ENCODE measurements around the gene CLIC2.
"Not testable (repeated sequence)": the region's sequence is repeated elsewhere in the genome, so short reads cannot be mapped to it uniquely, and the experiment has no call there.

DNA sequence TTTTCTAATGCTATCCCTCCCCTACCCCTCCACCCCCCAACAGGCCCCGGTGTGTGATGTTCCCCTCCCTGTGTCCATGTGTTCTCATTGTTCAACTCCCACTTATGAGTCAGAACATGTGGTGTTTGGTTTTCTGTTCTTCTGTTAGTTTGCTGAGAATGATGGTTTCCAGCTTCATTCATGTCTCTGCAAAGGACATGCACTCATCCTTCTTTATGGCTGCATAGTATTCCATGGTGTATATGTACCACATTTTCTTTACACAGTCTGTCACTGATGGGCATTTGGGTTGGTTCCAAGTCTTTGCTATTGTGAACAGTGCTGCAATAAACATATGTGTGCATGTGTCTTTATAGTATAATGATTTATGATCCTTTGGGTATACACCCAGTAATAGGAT lies 66.4 kb downstream of the CLIC2 start:
- TF ChIP-seq, protein P1, sequence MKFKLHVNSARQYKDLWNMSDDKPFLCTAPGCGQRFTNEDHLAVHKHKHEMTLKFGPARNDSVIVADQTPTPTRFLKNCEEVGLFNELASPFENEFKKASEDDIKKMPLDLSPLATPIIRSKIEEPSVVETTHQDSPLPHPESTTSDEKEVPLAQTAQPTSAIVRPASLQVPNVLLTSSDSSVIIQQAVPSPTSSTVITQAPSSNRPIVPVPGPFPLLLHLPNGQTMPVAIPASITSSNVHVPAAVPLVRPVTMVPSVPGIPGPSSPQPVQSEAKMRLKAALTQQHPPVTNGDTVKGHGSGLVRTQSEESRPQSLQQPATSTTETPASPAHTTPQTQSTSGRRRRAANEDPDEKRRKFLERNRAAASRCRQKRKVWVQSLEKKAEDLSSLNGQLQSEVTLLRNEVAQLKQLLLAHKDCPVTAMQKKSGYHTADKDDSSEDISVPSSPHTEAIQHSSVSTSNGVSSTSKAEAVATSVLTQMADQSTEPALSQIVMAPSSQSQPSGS (IDR thresholded peaks at IDR 0.05; ENCODE audit: low read length), result not testable (repeated sequence)
- not testable (repeated sequence) for TF ChIP-seq CREM (IDR thresholded peaks at IDR 0.05; ENCODE audit: low read depth); POLR2AphosphoS5 (IDR thresholded peaks at IDR 0.05; ENCODE audit: low read length); EZH2 (IDR thresholded peaks at IDR 0.05; ENCODE audit: borderline replicate concordance, control insufficient read depth, low read depth, low read length)
- TF ChIP-seq, protein P2, sequence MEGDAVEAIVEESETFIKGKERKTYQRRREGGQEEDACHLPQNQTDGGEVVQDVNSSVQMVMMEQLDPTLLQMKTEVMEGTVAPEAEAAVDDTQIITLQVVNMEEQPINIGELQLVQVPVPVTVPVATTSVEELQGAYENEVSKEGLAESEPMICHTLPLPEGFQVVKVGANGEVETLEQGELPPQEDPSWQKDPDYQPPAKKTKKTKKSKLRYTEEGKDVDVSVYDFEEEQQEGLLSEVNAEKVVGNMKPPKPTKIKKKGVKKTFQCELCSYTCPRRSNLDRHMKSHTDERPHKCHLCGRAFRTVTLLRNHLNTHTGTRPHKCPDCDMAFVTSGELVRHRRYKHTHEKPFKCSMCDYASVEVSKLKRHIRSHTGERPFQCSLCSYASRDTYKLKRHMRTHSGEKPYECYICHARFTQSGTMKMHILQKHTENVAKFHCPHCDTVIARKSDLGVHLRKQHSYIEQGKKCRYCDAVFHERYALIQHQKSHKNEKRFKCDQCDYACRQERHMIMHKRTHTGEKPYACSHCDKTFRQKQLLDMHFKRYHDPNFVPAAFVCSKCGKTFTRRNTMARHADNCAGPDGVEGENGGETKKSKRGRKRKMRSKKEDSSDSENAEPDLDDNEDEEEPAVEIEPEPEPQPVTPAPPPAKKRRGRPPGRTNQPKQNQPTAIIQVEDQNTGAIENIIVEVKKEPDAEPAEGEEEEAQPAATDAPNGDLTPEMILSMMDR (IDR thresholded peaks at IDR 0.05 in 2 of 3, conservative IDR thresholded peaks at IDR 0.05 in 1 of 3; ENCODE audit: control insufficient read depth in 2 of 3, extremely low read depth in 1 of 3, insufficient read depth in 1 of 3, low read depth in 3 of 3, low read length in 3 of 3), result not testable (repeated sequence)
